Coronary artery (tissue), 2 donors: ENCODE results near the gene SETD3.

ENCODE experiments used
- DNase-seq: peaks from one replicate; pipeline ENCODE4 v3.0.0-alpha.2; 2017; ENCODE audit warnings: low spot score
- H3K27ac ChIP-seq, 2 donors: fragments of 200-600 bp; sonication (generic); one replicate each; pipeline ENCODE4 v1.5.1; 2016 to 2019
- H3K4me3 ChIP-seq: fragments of 200-600 bp; sonication (generic); 2 replicates; pipeline ENCODE4 v1.5.1; 2016; ENCODE audit warnings: mild to moderate bottlenecking, moderate library complexity
- TF ChIP-seq, protein P1 (sequence below): fragments of 200-600 bp; sonication (generic); IDR thresholded peaks from one replicate; pipeline ENCODE4 v1.5.1; 2019; ENCODE audit warnings: antibody characterized with exemption

SETD3 gene

DNA sequence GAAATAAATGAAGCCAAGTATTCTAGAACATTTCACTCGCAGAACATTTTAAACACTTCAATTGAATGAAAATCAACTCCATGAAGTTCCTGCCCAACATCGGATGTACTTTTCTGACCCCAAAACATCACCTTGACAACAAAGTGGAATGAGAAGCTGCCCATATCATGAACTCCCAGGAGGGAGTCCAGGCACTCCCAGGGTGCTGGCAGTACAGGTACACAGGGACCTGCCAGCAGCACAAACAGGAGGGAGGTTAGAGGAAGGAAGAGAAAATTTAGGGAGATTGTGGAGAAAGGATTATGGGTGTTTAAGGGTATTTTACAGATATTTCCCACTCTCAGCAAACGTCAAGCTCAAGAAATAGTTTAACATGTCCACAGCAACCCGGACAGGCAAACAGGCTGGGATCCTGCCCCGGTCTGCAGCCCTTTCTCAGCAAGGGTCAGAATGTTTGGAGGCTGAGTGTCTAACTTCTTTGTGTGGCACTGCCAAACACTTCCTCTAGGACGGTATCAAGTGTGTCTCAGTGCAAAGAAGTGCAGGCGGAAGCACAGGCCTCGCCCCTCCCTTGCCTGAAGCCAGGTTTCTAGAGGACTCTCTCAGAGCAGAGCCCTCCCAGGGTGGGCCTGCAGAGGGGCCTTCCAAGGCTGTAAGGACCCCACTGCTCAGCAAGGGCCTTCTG, 72.2 kb downstream of the SETD3 start:
- DNase-seq, result no peak
- no peak overlapping the region for H3K27ac ChIP-seq
- TF ChIP-seq, protein P1, sequence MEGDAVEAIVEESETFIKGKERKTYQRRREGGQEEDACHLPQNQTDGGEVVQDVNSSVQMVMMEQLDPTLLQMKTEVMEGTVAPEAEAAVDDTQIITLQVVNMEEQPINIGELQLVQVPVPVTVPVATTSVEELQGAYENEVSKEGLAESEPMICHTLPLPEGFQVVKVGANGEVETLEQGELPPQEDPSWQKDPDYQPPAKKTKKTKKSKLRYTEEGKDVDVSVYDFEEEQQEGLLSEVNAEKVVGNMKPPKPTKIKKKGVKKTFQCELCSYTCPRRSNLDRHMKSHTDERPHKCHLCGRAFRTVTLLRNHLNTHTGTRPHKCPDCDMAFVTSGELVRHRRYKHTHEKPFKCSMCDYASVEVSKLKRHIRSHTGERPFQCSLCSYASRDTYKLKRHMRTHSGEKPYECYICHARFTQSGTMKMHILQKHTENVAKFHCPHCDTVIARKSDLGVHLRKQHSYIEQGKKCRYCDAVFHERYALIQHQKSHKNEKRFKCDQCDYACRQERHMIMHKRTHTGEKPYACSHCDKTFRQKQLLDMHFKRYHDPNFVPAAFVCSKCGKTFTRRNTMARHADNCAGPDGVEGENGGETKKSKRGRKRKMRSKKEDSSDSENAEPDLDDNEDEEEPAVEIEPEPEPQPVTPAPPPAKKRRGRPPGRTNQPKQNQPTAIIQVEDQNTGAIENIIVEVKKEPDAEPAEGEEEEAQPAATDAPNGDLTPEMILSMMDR, result no peak
- no peak overlapping the region for H3K4me3 ChIP-seq

DNA sequence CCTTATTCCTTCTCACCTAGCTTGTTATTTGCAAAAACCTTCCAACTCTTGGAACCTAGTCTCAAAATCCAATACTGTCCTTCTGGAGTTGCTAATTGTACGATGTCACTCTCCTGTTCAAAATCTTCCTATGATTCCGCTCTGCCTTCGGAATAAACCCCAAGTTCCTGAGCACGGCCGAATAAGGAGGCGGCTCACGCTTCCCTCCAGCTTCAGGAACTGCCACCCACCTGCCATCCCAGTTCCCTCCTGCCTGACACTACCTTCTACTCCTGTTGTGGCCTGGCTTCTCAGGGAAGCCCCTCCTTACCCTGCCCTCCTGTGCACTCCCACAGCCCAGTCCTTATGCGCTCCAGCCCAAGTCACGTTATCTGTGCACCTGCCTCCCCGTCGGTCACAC, 73.2 kb downstream of the SETD3 start:
- TF ChIP-seq, protein P1, result no peak
- H3K27ac ChIP-seq, result no peak overlapping the region
- DNase-seq, result no peak
- no peak overlapping the region for H3K4me3 ChIP-seq

DNA sequence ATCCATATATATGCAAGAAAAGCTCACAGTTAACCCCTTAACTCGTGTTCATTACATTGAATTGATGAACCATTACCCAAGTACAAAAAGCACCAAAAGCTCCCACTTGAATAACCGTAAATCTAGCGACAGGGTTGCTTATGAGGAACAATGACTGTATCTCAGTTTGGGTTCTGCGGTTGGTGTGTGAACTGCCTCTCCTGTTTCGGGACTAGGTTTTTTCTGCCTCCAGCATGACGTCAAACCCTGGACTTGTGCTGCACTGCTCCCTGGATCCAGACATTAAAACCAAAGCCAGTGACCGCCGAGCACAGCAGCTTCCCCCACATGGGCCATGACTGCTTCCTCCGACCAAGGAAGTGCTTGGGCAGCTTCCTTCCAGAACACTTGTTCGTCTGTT, 77.7 kb downstream of the SETD3 start:
- Histone ChIP-seq H3K4me3 (no peak overlapping the region), H3K27ac (no peak overlapping the region)
- DNase-seq, result no peak
- TF ChIP-seq, protein P1, result no peak

DNA sequence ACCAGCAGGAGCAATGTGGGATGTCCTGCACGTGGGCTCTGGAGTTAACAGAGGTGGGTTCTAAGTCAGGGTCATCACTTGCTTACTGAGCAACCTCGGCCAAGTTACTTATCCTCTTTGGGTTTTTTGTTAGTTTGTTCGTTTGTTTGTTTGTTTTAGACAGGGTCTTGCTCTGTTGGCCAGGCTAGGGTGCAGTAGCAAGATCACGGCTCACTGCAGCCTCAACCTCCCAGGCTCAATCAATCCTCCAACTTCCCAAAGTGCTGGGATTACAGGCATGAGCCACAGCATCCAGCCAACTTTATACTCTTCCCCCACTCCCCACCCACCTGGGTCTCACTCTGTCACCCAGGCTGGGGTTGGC, 78.4 kb downstream of the SETD3 start:
- H3K27ac ChIP-seq, result no peak overlapping the region
- H3K4me3 ChIP-seq, result no peak overlapping the region
- TF ChIP-seq, protein P1, result no peak
- DNase-seq, result no peak

DNA sequence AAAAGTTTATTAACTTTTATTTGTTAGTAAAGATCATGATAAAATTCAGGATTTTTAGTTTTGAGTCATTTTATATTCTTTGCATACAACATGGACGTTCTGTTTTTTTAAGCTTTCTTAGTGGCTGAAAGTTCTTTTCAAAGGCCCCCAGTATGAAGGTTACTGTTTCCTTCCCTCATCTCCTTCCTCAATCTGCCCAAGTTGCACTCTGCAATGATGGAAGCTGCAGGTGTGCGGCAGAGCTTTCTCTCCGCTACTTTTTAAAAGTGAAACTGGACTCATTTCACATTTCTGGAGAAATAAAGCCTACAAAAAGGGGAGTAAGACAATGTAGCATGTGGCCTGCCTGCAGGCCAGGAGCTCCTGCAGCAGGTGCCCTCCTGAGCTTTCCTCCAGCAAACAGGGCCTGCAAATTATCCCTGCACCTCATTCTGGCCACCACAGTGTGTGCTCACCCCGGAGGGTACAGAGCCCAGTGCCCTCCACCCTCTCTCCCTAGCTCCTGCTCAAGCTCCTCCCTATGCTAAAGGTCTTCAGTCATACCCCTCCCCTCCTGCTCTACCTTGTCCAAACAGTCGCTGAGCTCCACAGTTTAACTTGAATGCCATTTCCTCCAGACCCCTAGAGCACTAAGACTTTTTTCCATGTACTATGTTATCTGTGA, 78.9 kb downstream of the SETD3 start:
- H3K4me3 ChIP-seq, result no peak overlapping the region
- TF ChIP-seq, protein P1, result no peak
- no peak for DNase-seq
- no peak overlapping the region for H3K27ac ChIP-seq

DNA sequence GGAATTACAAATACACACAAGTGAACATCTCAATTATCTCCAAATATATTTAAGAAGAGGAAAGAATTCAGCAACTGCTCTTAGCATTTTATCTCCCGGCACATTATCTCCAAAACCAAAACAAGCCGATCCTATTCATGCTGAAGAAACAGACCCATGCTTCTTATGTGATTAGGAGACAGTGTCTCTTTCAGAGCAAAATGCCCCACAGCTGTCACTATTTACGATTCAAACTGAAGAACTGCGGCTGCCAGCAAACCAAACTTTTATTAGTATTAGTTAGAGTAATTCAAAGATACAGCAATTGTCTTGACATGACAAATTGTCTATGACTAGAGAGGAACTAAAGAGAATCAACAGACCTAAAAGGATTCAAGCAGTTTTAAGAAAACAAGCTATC, 79.4 kb downstream of the SETD3 start:
- TF ChIP-seq, protein P1, result no peak
- H3K27ac ChIP-seq, result no peak overlapping the region
- H3K4me3 ChIP-seq, result no peak overlapping the region
- no peak for DNase-seq

DNA sequence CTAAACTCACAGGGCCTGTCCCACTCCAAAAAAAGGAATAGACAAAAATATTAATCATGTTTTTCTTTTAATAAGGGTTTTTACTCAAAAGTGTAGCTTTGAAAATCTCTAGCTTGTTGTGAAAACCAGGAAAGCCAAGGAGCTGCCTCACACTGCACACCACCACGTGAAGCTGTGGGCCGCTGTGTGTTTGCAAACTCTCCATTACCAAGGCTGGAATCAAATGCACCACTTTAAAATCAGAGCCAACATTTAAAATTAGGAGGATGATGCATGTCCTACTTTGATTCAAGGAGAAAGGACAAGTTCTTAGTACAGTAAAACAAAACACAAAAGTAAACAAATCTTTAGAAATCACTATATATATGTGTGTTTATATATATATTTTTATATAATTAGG, 83.0 kb downstream of the SETD3 start:
- no peak for DNase-seq
- no peak overlapping the region for H3K27ac ChIP-seq
- no peak overlapping the region for H3K4me3 ChIP-seq
- TF ChIP-seq, protein P1, result no peak
